ENCODE results near the gene BABAM2.

BABAM2 gene

GRCh38 chr2:28343184-28343942 lies 452.8 kb downstream of the BABAM2 start:
- no peak for DNase-seq (ENCODE audit: low read depth, low spot score)

- DNase-seq (ENCODE audit: low read depth, low spot score) = no peak
Measured at GRCh38 chr2:28343971-28344715, 453.6 kb downstream of the BABAM2 start.

GRCh38 chr2:28344756-28345373 lies 454.3 kb downstream of the BABAM2 start:
- DNase-seq (ENCODE audit: low read depth, low spot score) = no peak

GRCh38 chr2:28345619-28346018 lies 455.1 kb downstream of the BABAM2 start:
- no peak for DNase-seq (ENCODE audit: low read depth, low spot score)

- no peak for DNase-seq (ENCODE audit: low read depth, low spot score)
Measured at GRCh38 chr2:28346587-28346986, 456.1 kb downstream of the BABAM2 start.

- DNase-seq (ENCODE audit: low read depth, low spot score) = no peak
Measured at GRCh38 chr2:28347193-28347592, 456.7 kb downstream of the BABAM2 start.

GRCh38 chr2:28347596-28347995 lies 457.1 kb downstream of the BABAM2 start:
- DNase-seq (ENCODE audit: low read depth, low spot score) = no peak

GRCh38 chr2:28348149-28348567 lies 457.6 kb downstream of the BABAM2 start:
- DNase-seq (ENCODE audit: low read depth, low spot score) = peak; percentile 11

- DNase-seq (ENCODE audit: low read depth, low spot score) = no peak
Measured at GRCh38 chr2:28348921-28349320, 458.4 kb downstream of the BABAM2 start.

GRCh38 chr2:28349546-28350165 lies 459.1 kb downstream of the BABAM2 start:
- no peak for DNase-seq (ENCODE audit: low read depth, low spot score)

GRCh38 chr2:28350196-28350595 lies 459.7 kb downstream of the BABAM2 start:
- DNase-seq (ENCODE audit: low read depth, low spot score) = no peak

GRCh38 chr2:28350791-28351285 lies 460.3 kb downstream of the BABAM2 start:
- no peak for DNase-seq (ENCODE audit: low read depth, low spot score)

- DNase-seq (ENCODE audit: low read depth, low spot score) = no peak
Measured at GRCh38 chr2:28351621-28352020, 461.1 kb downstream of the BABAM2 start.

GRCh38 chr2:28352104-28352503 lies 461.6 kb downstream of the BABAM2 start:
- DNase-seq (ENCODE audit: low read depth, low spot score) = no peak

- DNase-seq (ENCODE audit: low read depth, low spot score) = no peak
Measured at GRCh38 chr2:28352610-28353195, 462.2 kb downstream of the BABAM2 start.

GRCh38 chr2:28354920-28355520 lies 464.5 kb downstream of the BABAM2 start:
- DNase-seq (ENCODE audit: low read depth, low spot score) = no peak

- DNase-seq (ENCODE audit: low read depth, low spot score) = no peak
Measured at GRCh38 chr2:28355521-28356094, 465.1 kb downstream of the BABAM2 start.

GRCh38 chr2:28356095-28356911 lies 465.8 kb downstream of the BABAM2 start:
- DNase-seq (ENCODE audit: low read depth, low spot score) = no peak

- no peak for DNase-seq (ENCODE audit: low read depth, low spot score)
Measured at GRCh38 chr2:28357055-28357454, 466.5 kb downstream of the BABAM2 start.

Data from activated naive CD8-positive, alpha-beta T cell treated with anti-CD3 and anti-CD28 coated beads, Interleukin-2, amount 50 U/mL, for 16 hours (primary cell).